Ishikawa (cell line): ENCODE results near the gene CHST15.

Experiments
- CEBPB ChIP-seq: IDR thresholded peaks from 2 replicates; pipeline ENCODE4 v1.6.1; 2012
- CREB1 ChIP-seq: IDR thresholded peaks from 2 replicates; pipeline ENCODE4 v1.6.1; 2012; ENCODE audit warnings: low read depth
- EGR1 ChIP-seq: IDR thresholded peaks from 2 replicates; pipeline ENCODE4 v1.6.1; 2012
- EP300 ChIP-seq: IDR thresholded peaks from 2 replicates; pipeline ENCODE4 v1.6.1; 2012; ENCODE audit warnings: borderline replicate concordance
- FOXM1 ChIP-seq: IDR thresholded peaks from 2 replicates; pipeline ENCODE4 v1.6.1; 2012; ENCODE audit warnings: low read depth, borderline replicate concordance
- NFIC ChIP-seq: IDR thresholded peaks from 2 replicates; pipeline ENCODE4 v1.6.1; 2012
- RAD21 ChIP-seq: IDR thresholded peaks from 2 replicates; pipeline ENCODE4 v1.6.1; 2012; ENCODE audit warnings: low read depth
- TAF1 ChIP-seq: IDR thresholded peaks from 2 replicates; pipeline ENCODE4 v1.6.1; 2012; ENCODE audit warnings: low read depth, mild to moderate bottlenecking
- TCF12 ChIP-seq: IDR thresholded peaks from 2 replicates; pipeline ENCODE4 v1.6.1; 2012; ENCODE audit warnings: low read depth
- TEAD4 ChIP-seq: IDR thresholded peaks from 2 replicates; pipeline ENCODE4 v1.6.1; 2012
- YY1 ChIP-seq: IDR thresholded peaks from 2 replicates; pipeline ENCODE4 v1.6.1; 2012; ENCODE audit warnings: low read depth
- ZBTB7A ChIP-seq: IDR thresholded peaks from 2 replicates; pipeline ENCODE4 v1.6.1; 2012; ENCODE audit warnings: low read depth
- TF ChIP-seq, protein P1 (sequence below): IDR thresholded peaks from 2 replicates; pipeline ENCODE4 v1.6.1; 2012
- TF ChIP-seq, protein P2 (sequence below): IDR thresholded peaks from 2 replicates; pipeline ENCODE4 v1.6.1; 2012
- TF ChIP-seq, protein P3 (sequence below): IDR thresholded peaks from 2 replicates; pipeline ENCODE4 v1.6.1; 2012; ENCODE audit warnings: low read depth, mild to moderate bottlenecking

The CHST15 gene

GRCh38 chr10:123991611-123992570 is 101.5 kb downstream of the CHST15 start:
- TF ChIP-seq FOXM1 (no peak), EGR1 (no peak), NFIC (no peak), EP300 (no peak), YY1 (no peak), TCF12 (no peak), CREB1 (no peak), CEBPB (no peak), RAD21 (no peak), TAF1 (no peak)
- TF ChIP-seq, protein P1, sequence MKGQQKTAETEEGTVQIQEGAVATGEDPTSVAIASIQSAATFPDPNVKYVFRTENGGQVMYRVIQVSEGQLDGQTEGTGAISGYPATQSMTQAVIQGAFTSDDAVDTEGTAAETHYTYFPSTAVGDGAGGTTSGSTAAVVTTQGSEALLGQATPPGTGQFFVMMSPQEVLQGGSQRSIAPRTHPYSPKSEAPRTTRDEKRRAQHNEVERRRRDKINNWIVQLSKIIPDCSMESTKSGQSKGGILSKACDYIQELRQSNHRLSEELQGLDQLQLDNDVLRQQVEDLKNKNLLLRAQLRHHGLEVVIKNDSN = no peak
- TF ChIP-seq, protein P2, sequence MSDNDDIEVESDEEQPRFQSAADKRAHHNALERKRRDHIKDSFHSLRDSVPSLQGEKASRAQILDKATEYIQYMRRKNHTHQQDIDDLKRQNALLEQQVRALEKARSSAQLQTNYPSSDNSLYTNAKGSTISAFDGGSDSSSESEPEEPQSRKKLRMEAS = no peak
- TF ChIP-seq, protein P3, sequence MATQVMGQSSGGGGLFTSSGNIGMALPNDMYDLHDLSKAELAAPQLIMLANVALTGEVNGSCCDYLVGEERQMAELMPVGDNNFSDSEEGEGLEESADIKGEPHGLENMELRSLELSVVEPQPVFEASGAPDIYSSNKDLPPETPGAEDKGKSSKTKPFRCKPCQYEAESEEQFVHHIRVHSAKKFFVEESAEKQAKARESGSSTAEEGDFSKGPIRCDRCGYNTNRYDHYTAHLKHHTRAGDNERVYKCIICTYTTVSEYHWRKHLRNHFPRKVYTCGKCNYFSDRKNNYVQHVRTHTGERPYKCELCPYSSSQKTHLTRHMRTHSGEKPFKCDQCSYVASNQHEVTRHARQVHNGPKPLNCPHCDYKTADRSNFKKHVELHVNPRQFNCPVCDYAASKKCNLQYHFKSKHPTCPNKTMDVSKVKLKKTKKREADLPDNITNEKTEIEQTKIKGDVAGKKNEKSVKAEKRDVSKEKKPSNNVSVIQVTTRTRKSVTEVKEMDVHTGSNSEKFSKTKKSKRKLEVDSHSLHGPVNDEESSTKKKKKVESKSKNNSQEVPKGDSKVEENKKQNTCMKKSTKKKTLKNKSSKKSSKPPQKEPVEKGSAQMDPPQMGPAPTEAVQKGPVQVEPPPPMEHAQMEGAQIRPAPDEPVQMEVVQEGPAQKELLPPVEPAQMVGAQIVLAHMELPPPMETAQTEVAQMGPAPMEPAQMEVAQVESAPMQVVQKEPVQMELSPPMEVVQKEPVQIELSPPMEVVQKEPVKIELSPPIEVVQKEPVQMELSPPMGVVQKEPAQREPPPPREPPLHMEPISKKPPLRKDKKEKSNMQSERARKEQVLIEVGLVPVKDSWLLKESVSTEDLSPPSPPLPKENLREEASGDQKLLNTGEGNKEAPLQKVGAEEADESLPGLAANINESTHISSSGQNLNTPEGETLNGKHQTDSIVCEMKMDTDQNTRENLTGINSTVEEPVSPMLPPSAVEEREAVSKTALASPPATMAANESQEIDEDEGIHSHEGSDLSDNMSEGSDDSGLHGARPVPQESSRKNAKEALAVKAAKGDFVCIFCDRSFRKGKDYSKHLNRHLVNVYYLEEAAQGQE = no peak

GRCh38 chr10:123990889-123991288 is 102.5 kb downstream of the CHST15 start:
- TF ChIP-seq CREB1 = no peak
- no peak for TF ChIP-seq TAF1
- no peak for TF ChIP-seq NFIC
- TF ChIP-seq EP300 = no peak
- no peak for TF ChIP-seq CEBPB
- TF ChIP-seq, protein P2 = no peak
- TF ChIP-seq ZBTB7A = no peak
- no peak for TF ChIP-seq RAD21
- TF ChIP-seq EGR1 = no peak
- TF ChIP-seq, protein P1 = no peak
- TF ChIP-seq, protein P3 = no peak
- no peak for TF ChIP-seq TCF12
- TF ChIP-seq YY1 = no peak

DNA sequence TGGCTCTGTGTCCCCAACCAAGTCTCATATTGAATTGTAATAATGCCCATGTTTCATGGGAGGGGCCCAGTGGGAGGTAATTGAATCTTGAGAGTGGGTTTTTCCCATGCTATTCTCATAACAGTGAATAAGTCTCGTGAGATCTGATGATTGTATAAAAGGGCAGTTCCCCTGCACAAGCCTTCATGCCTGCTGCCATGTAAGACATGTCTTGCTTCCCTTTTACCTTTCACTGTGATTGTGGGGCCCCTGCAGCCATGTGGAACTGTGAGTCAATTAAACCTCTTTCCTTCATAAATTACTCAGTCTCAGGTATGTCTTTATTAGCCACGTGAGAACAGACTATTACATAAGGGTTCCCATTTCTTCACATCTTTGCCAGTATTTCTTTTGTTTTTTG is 104.7 kb downstream of the CHST15 start:
- TF ChIP-seq EGR1 = no peak
- TF ChIP-seq CEBPB = no peak
- TF ChIP-seq, protein P3 = no peak
- TF ChIP-seq, protein P2 = no peak
- no peak for TF ChIP-seq EP300
- TF ChIP-seq FOXM1 = no peak
- TF ChIP-seq TCF12 = no peak
- no peak for TF ChIP-seq ZBTB7A

GRCh38 chr10:123986736-123987135 is 106.7 kb downstream of the CHST15 start:
- TF ChIP-seq, protein P1 = no peak
- TF ChIP-seq, protein P3 = no peak
- no peak for TF ChIP-seq CREB1
- no peak for TF ChIP-seq RAD21
- TF ChIP-seq TEAD4 = no peak
- no peak for TF ChIP-seq TAF1
- no peak for TF ChIP-seq EGR1
- no peak for TF ChIP-seq NFIC
- no peak for TF ChIP-seq FOXM1
- TF ChIP-seq TCF12 = no peak
- TF ChIP-seq YY1 = no peak
- TF ChIP-seq CEBPB = no peak
